B cell (primary cell): Measurements from ENCODE around the gene ZDHHC24. TPM values are rescaled to one million over a fixed set of nuclear protein-coding genes. Genes with fewer than 3 reads are reported as not detected.

ENCODE experiments used
- ATAC-seq: fragments of 200-7000 bp; cut with Tn5 transposase; one replicate; pipeline ENCODE4 v1.10.0; 2021; ENCODE audit warnings: low read depth, mild to moderate bottlenecking, moderate number of reproducible peaks, moderate library complexity
- CTCF ChIA-PET: fragments of 350-600 bp; sonication (Branson Sonifier 250); formaldehyde crosslinking; loops from one replicate; lab custom pipeline; 2021; ENCODE audit warnings: antibody characterized with exemption, inconsistent platforms; lab: Charles Lee
- POLR2A ChIA-PET: fragments of 350-600 bp; sonication (Branson Sonifier 250); formaldehyde crosslinking; loops from one replicate; lab custom pipeline; 2021; ENCODE audit warnings: antibody characterized with exemption; lab: Charles Lee
- DNase-seq: peaks from one replicate; pipeline ENCODE4 v3.0.0; 2013
- H2AFZ ChIP-seq: 2 replicates; pipeline ENCODE4 v1.6.1; 2012; ENCODE audit warnings: mild to moderate bottlenecking, low read depth, low read length; ENCODE audit not compliant: insufficient read depth, poor library complexity, severe bottlenecking
- H3K27ac ChIP-seq, 2 donors: 1 replicate in 1 of 2; 2 replicates in 1 of 2; pipeline ENCODE4 v1.5.1; 2012 to 2013; ENCODE audit warnings: low read length in 2 of 2, mild to moderate bottlenecking in 2 of 2, moderate library complexity in 1 of 2
- H3K27me3 ChIP-seq, 4 experiments: fragments of 200-600 bp in 1 of 4; sonication (generic) in 1 of 4; replicated peaks in 1 of 4; 1 replicate in 2 of 4; 2 replicates in 2 of 4; pipeline versions ENCODE4 v1.6.1 to v1.7.0; 2013 to 2016; ENCODE audit warnings: low read length in 3 of 4, mild to moderate bottlenecking in 2 of 4, mixed read lengths in 1 of 4, moderate library complexity in 1 of 4; ENCODE audit not compliant: insufficient read depth in 4 of 4, control insufficient read depth in 3 of 4; ENCODE audit errors: control extremely low read depth in 1 of 4
- H3K36me3 ChIP-seq, 2 experiments: replicated peaks in 1 of 2; 1 replicate in 1 of 2; 2 replicates in 1 of 2; pipeline versions ENCODE4 v1.6.1 to v1.7.1; 2013; ENCODE audit warnings: low read length in 1 of 2; ENCODE audit not compliant: insufficient read depth in 2 of 2, control insufficient read depth in 1 of 2; ENCODE audit errors: control extremely low read depth in 1 of 2, extremely low read depth in 1 of 2
- H3K4me1 ChIP-seq, 2 donors: fragments of 200-600 bp in 1 of 2; sonication (generic) in 1 of 2; 1 replicate in 1 of 2; 2 replicates in 1 of 2; pipeline versions ENCODE4 v1.5.1 to v1.6.1; 2013 to 2017; ENCODE audit warnings: low read length in 2 of 2; ENCODE audit not compliant: control insufficient read depth in 2 of 2, insufficient read depth in 2 of 2
- H3K4me2 ChIP-seq: replicated peaks from 2 replicates; pipeline ENCODE3; 2012; ENCODE audit warnings: mild to moderate bottlenecking, low read depth, low read length; ENCODE audit not compliant: poor library complexity, severe bottlenecking
- H3K4me3 ChIP-seq, 5 experiments: fragments of 200-600 bp in 1 of 5; sonication (generic) in 1 of 5; 1 replicate in 3 of 5; 2 replicates in 2 of 5; pipeline versions ENCODE4 v1.5.1 to v1.7.0; 2011 to 2016; ENCODE audit warnings: low read length in 4 of 5, mild to moderate bottlenecking in 4 of 5, low read depth in 2 of 5, control low read depth in 1 of 5, moderate library complexity in 1 of 5; ENCODE audit not compliant: insufficient read depth in 1 of 5; ENCODE audit errors: control extremely low read depth in 1 of 5, extremely low read depth in 1 of 5
- H3K79me2 ChIP-seq: fragments of 200-600 bp; sonication (generic); one replicate; pipeline ENCODE4 v1.6.0; 2016; ENCODE audit warnings: low read length; ENCODE audit not compliant: control insufficient read depth, insufficient read depth
- H3K9ac ChIP-seq: fragments of 200-600 bp; sonication (generic); 2 replicates; pipeline ENCODE4 v1.6.1; 2017; ENCODE audit warnings: mild to moderate bottlenecking, low read length, moderate library complexity
- H3K9me3 ChIP-seq, 3 donors: one replicate each; pipeline versions ENCODE4 v1.6.1 to v1.7.1; 2013; ENCODE audit warnings: low read length in 2 of 3; ENCODE audit not compliant: control insufficient read depth in 2 of 3, insufficient read depth in 1 of 3; ENCODE audit errors: control extremely low read depth in 1 of 3
- H4K20me1 ChIP-seq: 2 replicates; pipeline ENCODE4 v1.6.0; 2012; ENCODE audit warnings: mild to moderate bottlenecking, low read length; ENCODE audit not compliant: insufficient read depth, control insufficient read depth, poor library complexity, severe bottlenecking
- H3K27ac Mint-ChIP-seq: one replicate; pipeline ENCODE4 v1.8.0; 2021; ENCODE audit warnings: mixed read lengths
- H3K27me3 Mint-ChIP-seq: one replicate; pipeline ENCODE4 v1.8.0; 2021; ENCODE audit warnings: mixed read lengths
- H3K4me1 Mint-ChIP-seq: one replicate; pipeline ENCODE4 v1.8.0; 2021; ENCODE audit warnings: mixed read lengths
- H3K4me3 Mint-ChIP-seq: one replicate; pipeline ENCODE4 v1.8.0; 2021; ENCODE audit warnings: mixed read lengths
- H3K9me3 Mint-ChIP-seq: one replicate; pipeline ENCODE4 v1.8.0; 2022; ENCODE audit warnings: mixed read lengths; ENCODE audit not compliant: insufficient read depth
- EZH2 ChIP-seq: IDR thresholded peaks from 2 replicates; pipeline ENCODE4 v1.6.1; 2012; ENCODE audit warnings: borderline replicate concordance, low read depth, mild to moderate bottlenecking, moderate library complexity, low read length; ENCODE audit not compliant: insufficient read depth, poor library complexity, severe bottlenecking
- WGBS: methylation state at CpG from one replicate; pipeline ENCODE4 v1.1.5; 2013; ENCODE audit warnings: missing lambda C conversion rate; ENCODE audit not compliant: insufficient coverage; 5-methylcytosine and 5-hydroxymethylcytosine counted together
- intact Hi-C: fragments of 100-400 bp; cut with micrococcal nuclease; formaldehyde crosslinking; loops from one replicate; pipeline ENCODE4 v1.10.0; 2022
- polyA plus RNA-seq: library from polyadenylated mRNA; depleted of rRNA; stranded (reverse); fragments of >200 nt; gene quantifications from 2 replicates; pipeline ENCODE4 v1.2.3, GENCODE V29; 2012
- total RNA-seq, 2 donors: library from RNA; stranded (reverse); fragments of 120-200 nt in 1 of 2; gene quantifications; 1 replicate in 1 of 2; 2 replicates in 1 of 2; pipeline versions ENCODE4 v1.2.3 to v1.2.4, GENCODE V29; 2013 to 2022
- TF ChIP-seq, protein P1 (sequence below): fragments of 200-600 bp; IDR thresholded peaks from one replicate; pipeline ENCODE4 v1.8.0; 2022; ENCODE audit warnings: antibody characterized with exemption, mild to moderate bottlenecking

ZDHHC24 gene
- total and polyA plus RNA-seq, 2 donors (not counting 1 experiment from before 2014, with no cell fraction given): 29.7 to 32.6 TPM

- Mint-ChIP-seq H3K27ac (peak overlapping the region; percentile 89), H3K9me3 (no peaks in the 10 kb centered on the region), H3K4me1 (peaks cover 42% of the 10 kb centered on the region), H3K4me3 (peak overlapping the region; percentile 84), H3K27me3 (no peaks in the 10 kb centered on the region)
- H3K9ac ChIP-seq: peak overlapping the region; percentile 33
- H3K27ac ChIP-seq: peak overlapping the region; percentile 61 to 91
- intact Hi-C loops: loop anchor here (1.0 kb wide), 1 partner anchor 135 kb away; no protein-coding TSS in a partner anchor
- ChIA-PET POLR2A (no interaction called here), CTCF (interaction anchor here (1.1 to 6.4 kb wide), 2 partner anchors 135 to 137 kb away, joined by 3 to 58 read pairs; partner anchors contain the start of gene RBM4B)
- H3K36me3 ChIP-seq: peaks cover 0 to 27% of the 10 kb centered on the region in 2 experiments
- DNase-seq (peak; percentile 88), ATAC-seq (peak; percentile 59)
- H3K4me1 ChIP-seq: peaks cover 26 to 34% of the 10 kb centered on the region in 2 donors
- TF ChIP-seq, protein P1, sequence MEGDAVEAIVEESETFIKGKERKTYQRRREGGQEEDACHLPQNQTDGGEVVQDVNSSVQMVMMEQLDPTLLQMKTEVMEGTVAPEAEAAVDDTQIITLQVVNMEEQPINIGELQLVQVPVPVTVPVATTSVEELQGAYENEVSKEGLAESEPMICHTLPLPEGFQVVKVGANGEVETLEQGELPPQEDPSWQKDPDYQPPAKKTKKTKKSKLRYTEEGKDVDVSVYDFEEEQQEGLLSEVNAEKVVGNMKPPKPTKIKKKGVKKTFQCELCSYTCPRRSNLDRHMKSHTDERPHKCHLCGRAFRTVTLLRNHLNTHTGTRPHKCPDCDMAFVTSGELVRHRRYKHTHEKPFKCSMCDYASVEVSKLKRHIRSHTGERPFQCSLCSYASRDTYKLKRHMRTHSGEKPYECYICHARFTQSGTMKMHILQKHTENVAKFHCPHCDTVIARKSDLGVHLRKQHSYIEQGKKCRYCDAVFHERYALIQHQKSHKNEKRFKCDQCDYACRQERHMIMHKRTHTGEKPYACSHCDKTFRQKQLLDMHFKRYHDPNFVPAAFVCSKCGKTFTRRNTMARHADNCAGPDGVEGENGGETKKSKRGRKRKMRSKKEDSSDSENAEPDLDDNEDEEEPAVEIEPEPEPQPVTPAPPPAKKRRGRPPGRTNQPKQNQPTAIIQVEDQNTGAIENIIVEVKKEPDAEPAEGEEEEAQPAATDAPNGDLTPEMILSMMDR: peak; percentile 67
- no peak for TF ChIP-seq EZH2
- no peaks in the 10 kb centered on the region for H4K20me1 ChIP-seq
- H3K9me3 ChIP-seq: no peaks in the 10 kb centered on the region
- H2AFZ ChIP-seq: peak overlapping the region; percentile 72
- 19% methylated on average over 25 of the region's 26 CpGs for WGBS
- peak overlapping the region; percentile 100 for H3K4me2 ChIP-seq
- H3K4me3 ChIP-seq: peak overlapping the region in 3 of 5 experiments; percentile 24 to 45 (median 27)
- no peaks in the 10 kb centered on the region for H3K27me3 ChIP-seq
- peaks cover 10% of the 10 kb centered on the region for H3K79me2 ChIP-seq
Observed at GRCh38 chr11:66543263-66544107, 2.4 kb downstream of the ZDHHC24 start.

DNA sequence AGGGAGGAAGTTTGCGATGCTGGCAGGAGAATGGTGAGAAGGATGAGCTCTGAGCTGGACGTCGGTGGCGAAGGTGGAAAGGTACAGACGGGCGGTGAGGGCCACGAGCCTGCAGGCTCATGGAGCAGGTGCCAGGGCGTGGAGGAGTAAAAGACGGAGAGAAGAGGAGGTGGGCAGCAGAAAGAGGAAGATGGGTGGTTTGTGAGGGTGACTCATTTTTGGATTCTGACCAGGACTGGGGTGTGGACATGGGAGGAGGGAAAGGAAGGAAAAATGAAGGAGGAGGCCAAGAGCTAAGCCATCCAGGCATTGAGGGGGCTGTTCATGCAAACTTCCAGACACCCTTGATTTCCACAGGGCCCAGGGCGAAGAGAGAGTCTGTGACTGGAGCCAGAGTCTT, 3.5 kb downstream of the ZDHHC24 start:
- Histone ChIP-seq H3K79me2 (peaks cover 10% of the 10 kb centered on the region), H3K36me3 (peaks cover 0 to 28% of the 10 kb centered on the region in 2 experiments), H3K27me3 (no peaks in the 10 kb centered on the region), H2AFZ (no peak overlapping the region), H3K4me3 (no peak overlapping the region), H3K4me2 (no peak overlapping the region), H3K9me3 (no peaks in the 10 kb centered on the region), H3K9ac (no peak overlapping the region), H4K20me1 (no peaks in the 10 kb centered on the region), H3K27ac (peak overlapping the region in 1 of 2 donors; percentile 91), H3K4me1 (peaks cover 26 to 34% of the 10 kb centered on the region in 2 donors)
- H3K4me3 Mint-ChIP-seq: no peak overlapping the region
- H3K27ac Mint-ChIP-seq: peak overlapping the region; percentile 78
- intact Hi-C loops: no loop called here
- no peak for DNase-seq
- TF ChIP-seq, protein P1: no peak
- TF ChIP-seq EZH2: no peak
- ChIA-PET CTCF (interaction anchor here (6.4 kb wide), 1 partner anchor 136 kb away, joined by 58 read pairs; the partner anchor contains the start of gene RBM4B), POLR2A (interaction anchor here (0.6 kb wide), 1 partner anchor 72 kb away, joined by 3 read pairs; no protein-coding TSS in a partner anchor)
- H3K4me1 Mint-ChIP-seq: peaks cover 42% of the 10 kb centered on the region
- H3K9me3 Mint-ChIP-seq: no peaks in the 10 kb centered on the region
- no peaks in the 10 kb centered on the region for H3K27me3 Mint-ChIP-seq
- no peak for ATAC-seq
- 87% methylated on average over 10 of the region's 10 CpGs for WGBS
